Suprapubic skin (tissue), 4 donors: Measurements from ENCODE around the gene GRIA1.

Source experiments
- CTCF ChIP-seq, 2 donors: fragments of 200-600 bp in 1 of 2; fragments of 450-650 bp in 1 of 2; sonication (generic) in 1 of 2; IDR thresholded peaks; one replicate each; pipeline ENCODE4 v1.5.1; 2016 to 2019; ENCODE audit warnings: antibody characterized with exemption in 2 of 2, mild to moderate bottlenecking in 1 of 2, moderate library complexity in 1 of 2
- EP300 ChIP-seq: sonication (generic); formaldehyde crosslinking; IDR thresholded peaks from one replicate; pipeline ENCODE4 v1.6.1; 2017; ENCODE audit warnings: antibody characterized with exemption
- POLR2A ChIP-seq, 2 donors: fragments of 450-650 bp; IDR thresholded peaks; one replicate each; pipeline ENCODE4 v1.6.1; 2017; ENCODE audit warnings: antibody characterized with exemption in 2 of 2, mild to moderate bottlenecking in 2 of 2, moderate library complexity in 2 of 2
- POLR2AphosphoS5 ChIP-seq, 3 donors: sonication (generic); formaldehyde crosslinking; IDR thresholded peaks; one replicate each; pipeline ENCODE4 v1.6.1; 2017; ENCODE audit warnings: antibody characterized with exemption in 3 of 3

GRCh38 chr5:153655201-153655510 lies 164.7 kb downstream of the GRIA1 start:
- TF ChIP-seq CTCF (IDR thresholded peaks at IDR 0.05), result no peak
- TF ChIP-seq POLR2AphosphoS5 (IDR thresholded peaks at IDR 0.05), result no peak
- no peak for TF ChIP-seq EP300
- TF ChIP-seq POLR2A (IDR thresholded peaks at IDR 0.05), result no peak
